ENCODE results near the gene TFDP2.
"Not testable (repeated sequence)": the region's sequence is repeated elsewhere in the genome, so short reads cannot be mapped to it uniquely, and the experiment has no call there.

Gene TFDP2

GRCh38 chr3:142075656-142076055 is 73.7 kb downstream of the TFDP2 start:
- not testable (repeated sequence) for DNase-seq (ENCODE audit: low read depth in 2 of 2)

- DNase-seq (ENCODE audit: low read depth in 2 of 2) = no peak
Observed at GRCh38 chr3:142072816-142073215, 76.5 kb downstream of the TFDP2 start.

GRCh38 chr3:142065932-142066331 is 83.4 kb downstream of the TFDP2 start:
- no peak for DNase-seq (ENCODE audit: low read depth in 2 of 2)

- DNase-seq (ENCODE audit: low read depth in 2 of 2) = no peak
Observed at GRCh38 chr3:142065344-142065743, 84.0 kb downstream of the TFDP2 start.

GRCh38 chr3:142064454-142064853 is 84.9 kb downstream of the TFDP2 start:
- DNase-seq (ENCODE audit: low read depth in 2 of 2) = no peak

GRCh38 chr3:142057331-142057725 is 92.0 kb downstream of the TFDP2 start:
- no peak for DNase-seq (ENCODE audit: low read depth in 2 of 2)

GRCh38 chr3:142056656-142057330 is 92.6 kb downstream of the TFDP2 start:
- no peak for DNase-seq (ENCODE audit: low read depth in 2 of 2)

GRCh38 chr3:142053835-142054234 is 95.5 kb downstream of the TFDP2 start:
- DNase-seq (ENCODE audit: low read depth in 2 of 2) = no peak

GRCh38 chr3:142053244-142053643 is 96.1 kb downstream of the TFDP2 start:
- no peak for DNase-seq (ENCODE audit: low read depth in 2 of 2)

GRCh38 chr3:142051351-142051750 is 98.0 kb downstream of the TFDP2 start:
- DNase-seq (ENCODE audit: low read depth in 2 of 2) = no peak

- DNase-seq (ENCODE audit: low read depth in 2 of 2) = no peak
Observed at GRCh38 chr3:142047021-142047369, 102.3 kb downstream of the TFDP2 start.

GRCh38 chr3:142046320-142047020 is 102.9 kb downstream of the TFDP2 start:
- no peak for DNase-seq (ENCODE audit: low read depth in 2 of 2)

GRCh38 chr3:142040941-142041491 is 108.3 kb downstream of the TFDP2 start:
- no peak for DNase-seq (ENCODE audit: low read depth in 2 of 2)

GRCh38 chr3:142035308-142035922 is 113.9 kb downstream of the TFDP2 start:
- no peak for DNase-seq (ENCODE audit: low read depth in 2 of 2)

GRCh38 chr3:142033292-142033691 is 116.1 kb downstream of the TFDP2 start:
- no peak for DNase-seq (ENCODE audit: low read depth in 2 of 2)

- no peak for DNase-seq (ENCODE audit: low read depth in 2 of 2)
Observed at GRCh38 chr3:142031575-142031974, 117.8 kb downstream of the TFDP2 start.

- no peak for DNase-seq (ENCODE audit: low read depth in 2 of 2)
Observed at GRCh38 chr3:142029791-142030190, 119.6 kb downstream of the TFDP2 start.

GRCh38 chr3:142029052-142029642 is 120.2 kb downstream of the TFDP2 start:
- no peak for DNase-seq (ENCODE audit: low read depth in 2 of 2)

GRCh38 chr3:142028243-142028777 is 121.0 kb downstream of the TFDP2 start:
- no peak for DNase-seq (ENCODE audit: low read depth in 2 of 2)

GRCh38 chr3:142027735-142028134 is 121.6 kb downstream of the TFDP2 start:
- DNase-seq (ENCODE audit: low read depth in 2 of 2) = peak in 1 of 2 donors; percentile 14

- DNase-seq (ENCODE audit: low read depth in 2 of 2) = no peak
Observed at GRCh38 chr3:142027300-142027699, 122.0 kb downstream of the TFDP2 start.

GRCh38 chr3:142026333-142026732 is 123.0 kb downstream of the TFDP2 start:
- DNase-seq (ENCODE audit: low read depth in 2 of 2) = no peak

Data from stimulated activated CD4-positive, alpha-beta T cell treated with anti-CD3 and anti-CD28 coated beads, Interleukin-4, amount 100 ng/mL, for 48 hours (primary cell).